22Rv1 (cell line): ENCODE results near the gene STRN4.

ENCODE experiments used
- H3K27ac ChIP-seq: fragments of 450-650 bp; 2 replicates; pipeline ENCODE4 v1.5.1; 2017
- CTCF ChIP-seq: fragments of 450-650 bp; IDR thresholded peaks from 2 replicates; pipeline ENCODE4 v1.5.1; 2017; ENCODE audit warnings: mild to moderate bottlenecking
- ZFX ChIP-seq: fragments of 450-650 bp; IDR thresholded peaks from 2 replicates; pipeline ENCODE4 v1.6.1; 2017; ENCODE audit warnings: antibody characterized with exemption, borderline replicate concordance

STRN4 gene

GRCh38 chr19:46744005-46744691 lies 2.1 kb downstream of the STRN4 start:
- no peak overlapping the region for H3K27ac ChIP-seq
- TF ChIP-seq CTCF (no peak), ZFX (no peak)

GRCh38 chr19:46742926-46743480 lies 3.2 kb downstream of the STRN4 start:
- H3K27ac ChIP-seq = no peak overlapping the region
- TF ChIP-seq ZFX (no peak), CTCF (no peak)

GRCh38 chr19:46741447-46741846 lies 4.8 kb downstream of the STRN4 start:
- TF ChIP-seq ZFX (no peak), CTCF (no peak)
- no peak overlapping the region for H3K27ac ChIP-seq

GRCh38 chr19:46739290-46739771 lies 6.9 kb downstream of the STRN4 start:
- TF ChIP-seq CTCF (no peak), ZFX (no peak)
- no peak overlapping the region for H3K27ac ChIP-seq

- H3K27ac ChIP-seq = no peak overlapping the region
- no peak for TF ChIP-seq CTCF
- no peak for TF ChIP-seq ZFX
Observed at GRCh38 chr19:46737761-46738171, 8.5 kb downstream of the STRN4 start.

GRCh38 chr19:46737298-46737654 lies 9.0 kb downstream of the STRN4 start:
- no peak overlapping the region for H3K27ac ChIP-seq
- no peak for TF ChIP-seq CTCF
- TF ChIP-seq ZFX = no peak

- TF ChIP-seq CTCF (no peak), ZFX (no peak)
- no peak overlapping the region for H3K27ac ChIP-seq
Observed at GRCh38 chr19:46736531-46737297, 9.5 kb downstream of the STRN4 start.
